NCI-H2171 (cell line): ENCODE results near the gene GARIN5B.

Experiments
- DNase-seq: peaks from one replicate; lab custom pipeline; 2025; lab: John Stamatoyannopoulos, UW

GARIN5B gene

DNA sequence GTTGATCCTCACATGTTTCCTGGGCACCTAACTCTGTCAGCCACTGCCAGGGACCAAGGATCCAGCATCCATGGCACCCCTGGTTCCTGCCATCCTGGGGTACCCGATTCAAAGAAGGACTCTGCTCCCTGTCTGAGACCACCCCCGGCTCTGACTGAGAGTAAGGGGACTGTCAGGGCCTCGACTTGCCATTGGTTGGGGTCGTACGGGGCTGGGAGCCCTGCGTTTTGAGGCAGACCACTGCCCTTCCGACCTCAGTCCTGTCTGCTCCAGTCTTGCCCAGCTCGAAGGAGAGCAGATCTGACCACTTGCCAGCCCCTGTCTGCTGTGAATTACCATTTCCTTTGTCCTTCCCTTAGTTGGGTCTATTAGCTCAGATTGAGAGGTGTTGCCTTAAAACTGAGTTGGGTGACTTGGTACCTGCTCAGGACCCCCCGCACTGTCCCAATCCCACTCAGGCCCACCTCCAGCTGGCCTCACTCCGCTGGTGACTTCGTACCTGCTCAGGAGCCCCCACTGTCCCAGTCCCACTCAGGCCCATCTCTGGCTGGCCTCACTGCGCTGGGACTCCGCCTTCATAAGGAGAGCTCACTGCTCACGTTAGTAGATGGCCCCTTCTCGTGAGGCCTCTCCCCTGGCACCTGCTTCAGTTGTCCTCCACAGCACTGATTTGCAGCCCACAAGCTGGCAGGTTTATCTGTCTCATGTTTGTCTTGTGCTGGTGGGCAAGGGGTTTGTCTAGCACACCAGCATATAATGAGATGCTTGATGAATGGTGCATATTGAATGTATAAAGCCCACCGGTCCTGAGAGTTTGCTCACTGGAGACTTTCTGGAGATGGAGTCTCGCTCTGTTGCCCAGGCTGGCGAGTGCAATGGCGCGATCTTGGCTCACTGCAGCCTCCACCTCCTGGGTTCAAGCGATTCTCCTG is 26.6 kb upstream of the GARIN5B start:
- no peak for DNase-seq

DNA sequence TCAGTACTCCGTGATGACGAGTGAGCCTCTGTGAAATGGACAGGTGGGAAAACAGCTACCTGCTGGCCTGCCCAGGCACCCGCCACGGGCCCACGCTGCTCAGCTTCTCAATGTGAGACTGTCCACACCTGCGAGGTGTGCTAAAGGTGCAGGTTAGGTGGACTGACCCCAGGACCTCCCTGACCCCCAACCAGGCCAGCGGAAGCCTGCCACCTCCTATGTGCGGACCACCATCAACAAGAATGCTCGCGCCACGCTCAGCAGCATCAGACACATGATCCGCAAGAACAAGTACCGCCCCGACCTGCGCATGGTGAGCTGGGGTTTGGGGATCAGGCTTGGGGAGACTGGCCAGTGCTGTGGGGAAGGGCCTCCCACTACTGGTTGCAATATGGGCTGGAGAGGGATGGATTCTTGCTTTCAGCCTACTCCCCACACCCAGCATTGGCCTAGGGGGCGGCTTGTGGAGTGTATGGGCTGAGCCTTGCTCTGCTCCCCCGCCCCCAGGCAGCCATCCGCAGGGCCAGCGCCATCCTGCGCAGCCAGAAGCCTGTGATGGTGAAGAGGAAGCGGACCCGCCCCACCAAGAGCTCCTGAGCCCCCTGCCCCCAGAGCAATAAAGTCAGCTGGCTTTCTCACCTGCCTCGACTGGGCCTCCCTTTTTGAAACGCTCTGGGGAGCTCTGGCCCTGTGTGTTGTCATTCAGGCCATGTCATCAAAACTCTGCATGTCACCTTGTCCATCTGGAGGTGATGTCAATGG is 24.9 kb upstream of the GARIN5B start:
- DNase-seq: no peak

DNA sequence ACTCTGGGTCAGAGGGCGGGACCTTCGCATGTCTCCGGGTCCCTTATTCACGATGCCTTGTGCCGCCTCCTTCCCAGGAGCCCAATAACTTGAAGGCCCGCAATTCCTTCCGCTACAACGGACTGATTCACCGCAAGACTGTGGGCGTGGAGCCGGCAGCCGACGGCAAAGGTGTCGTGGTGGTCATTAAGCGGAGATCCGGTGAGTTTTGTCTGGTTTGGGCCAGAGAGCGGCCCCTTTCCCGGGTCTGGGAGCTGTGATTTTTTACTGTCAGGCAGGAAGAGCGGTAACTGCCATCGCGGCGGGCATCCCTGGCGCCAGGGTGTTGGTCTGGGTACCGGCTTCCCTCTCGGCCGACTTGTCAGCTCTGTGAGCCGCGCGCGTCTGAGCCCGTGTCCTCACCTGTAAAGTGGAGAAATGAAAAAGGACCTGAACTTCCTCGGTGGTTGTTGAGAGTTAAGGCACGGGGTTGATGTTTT is 23.5 kb upstream of the GARIN5B start:
- DNase-seq: no peak

DNA sequence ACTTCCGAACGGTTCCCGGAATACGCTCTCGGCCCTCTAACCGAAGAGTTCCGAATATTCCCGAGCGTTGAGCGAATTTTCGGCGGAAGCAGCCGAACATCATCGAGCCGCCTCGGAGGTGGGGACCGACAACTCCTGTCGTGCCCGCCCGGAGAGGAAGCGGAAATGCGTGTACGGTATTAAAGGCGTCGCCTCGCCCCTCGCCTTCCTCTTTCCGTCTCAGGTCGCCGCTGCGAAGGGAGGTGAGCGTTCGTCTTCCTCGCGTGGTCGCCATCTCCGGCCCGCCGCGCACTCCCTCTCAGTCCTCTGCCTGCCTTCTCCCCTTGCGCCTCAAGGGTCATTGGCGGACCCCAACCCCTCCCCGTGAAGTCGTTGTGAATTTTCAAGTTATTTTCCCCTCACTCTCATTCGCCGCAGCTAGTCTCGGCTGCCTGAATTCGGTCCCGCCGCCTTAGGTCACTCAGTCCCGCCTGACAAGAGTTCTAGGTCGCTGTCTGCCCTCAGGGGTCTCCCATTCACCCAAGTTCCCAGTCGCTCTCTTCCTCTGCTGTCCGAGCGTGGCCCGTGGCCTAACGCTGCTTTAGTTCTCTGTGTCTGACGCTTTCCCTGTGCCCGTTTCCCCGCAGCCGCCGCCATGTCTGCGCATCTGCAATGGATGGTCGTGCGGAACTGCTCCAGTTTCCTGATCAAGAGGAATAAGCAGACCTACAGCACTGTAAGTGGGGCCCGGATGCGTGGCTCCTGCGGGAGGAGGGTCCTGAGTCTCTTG is 22.8 kb upstream of the GARIN5B start, which contains the start of gene RPL28:
TSS of gene RPL28 (plus strand) at position 209 of the 769 bp plus-strand sequence. CDS start at position 635, 426 bp downstream.
- peak; percentile 97 for DNase-seq

DNA sequence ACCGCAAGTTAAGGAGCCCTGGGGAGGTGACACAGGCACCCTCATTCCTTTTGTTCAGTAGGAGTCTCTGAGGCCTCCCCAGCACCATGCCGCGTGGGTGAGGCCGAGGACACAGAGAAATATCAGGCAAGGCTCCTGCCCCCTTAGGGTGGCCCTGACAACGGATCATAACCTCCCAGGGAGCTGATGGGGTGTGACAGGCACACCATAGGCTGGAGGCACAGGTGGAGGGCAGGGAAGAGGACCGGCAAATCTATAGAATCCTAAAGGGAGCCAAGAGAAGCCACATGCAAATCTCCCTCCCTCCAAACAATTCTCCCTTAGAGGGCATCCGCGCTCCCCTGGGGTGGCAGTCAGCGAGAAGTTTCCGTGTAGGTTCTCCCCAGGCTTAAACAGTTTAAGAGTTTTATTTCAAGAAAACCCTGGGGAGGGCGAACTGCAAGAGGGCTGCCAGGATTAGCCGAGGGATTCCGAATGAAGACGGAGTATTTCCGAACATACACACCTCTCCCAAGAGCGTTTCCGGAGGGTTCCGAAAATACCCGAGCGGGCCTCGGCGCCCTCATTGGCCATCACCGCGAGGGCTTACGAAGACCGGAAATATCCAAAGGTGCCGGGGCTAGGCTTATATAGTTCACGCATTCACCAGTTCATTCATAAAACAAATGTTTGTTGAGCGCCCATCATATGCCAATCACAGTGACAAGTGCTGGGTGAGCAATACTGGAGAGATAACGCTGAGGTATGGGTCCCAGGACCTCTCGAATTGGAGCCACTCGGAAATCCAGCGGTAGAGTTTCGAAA is 22.1 kb upstream of the GARIN5B start:
- DNase-seq: peak; percentile 93

DNA sequence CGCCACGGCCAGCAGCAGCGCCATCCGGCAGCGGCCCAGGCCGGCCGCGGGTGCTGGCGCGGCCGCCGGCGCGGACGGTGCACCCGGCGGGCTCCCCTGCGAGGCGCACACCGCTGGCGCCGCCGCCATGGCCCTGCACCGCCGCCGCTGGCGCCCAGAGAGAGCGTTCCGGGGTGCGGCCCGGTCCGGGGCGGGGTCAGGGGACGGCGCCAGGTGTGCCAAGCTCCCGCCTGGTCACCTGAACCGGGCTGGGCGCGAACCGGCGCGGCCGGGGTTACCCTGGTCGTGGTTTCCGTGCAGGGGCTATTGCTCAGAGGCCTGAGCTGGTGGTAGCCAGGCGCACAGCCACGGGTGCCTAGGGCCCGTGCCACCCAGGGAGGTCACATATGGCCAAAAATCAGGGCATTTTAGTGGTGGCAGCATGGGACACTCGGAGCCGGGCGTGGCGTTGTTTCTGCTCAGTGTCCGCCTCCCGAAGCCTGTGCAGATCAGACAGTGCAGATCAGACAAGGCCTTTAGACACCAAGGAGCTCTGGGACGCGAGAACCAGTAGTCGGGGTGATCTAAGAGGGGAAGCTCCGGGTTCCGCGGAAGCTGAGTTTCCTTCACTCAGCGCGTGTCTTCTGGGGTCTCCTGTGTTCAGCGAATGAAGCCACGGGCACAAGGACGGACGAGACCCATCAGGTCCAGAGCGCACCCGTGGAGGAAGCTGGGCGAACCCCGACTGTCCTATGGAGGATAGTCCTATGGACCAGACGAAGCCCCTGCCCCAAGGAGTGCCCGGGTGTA is 21.3 kb upstream of the GARIN5B start, which contains the start of gene TMEM238:
TSS of gene TMEM238 (minus strand) at position 162 of the 789 bp plus-strand sequence. CDS start at position 129, 33 bp downstream.
- no peak for DNase-seq

DNA sequence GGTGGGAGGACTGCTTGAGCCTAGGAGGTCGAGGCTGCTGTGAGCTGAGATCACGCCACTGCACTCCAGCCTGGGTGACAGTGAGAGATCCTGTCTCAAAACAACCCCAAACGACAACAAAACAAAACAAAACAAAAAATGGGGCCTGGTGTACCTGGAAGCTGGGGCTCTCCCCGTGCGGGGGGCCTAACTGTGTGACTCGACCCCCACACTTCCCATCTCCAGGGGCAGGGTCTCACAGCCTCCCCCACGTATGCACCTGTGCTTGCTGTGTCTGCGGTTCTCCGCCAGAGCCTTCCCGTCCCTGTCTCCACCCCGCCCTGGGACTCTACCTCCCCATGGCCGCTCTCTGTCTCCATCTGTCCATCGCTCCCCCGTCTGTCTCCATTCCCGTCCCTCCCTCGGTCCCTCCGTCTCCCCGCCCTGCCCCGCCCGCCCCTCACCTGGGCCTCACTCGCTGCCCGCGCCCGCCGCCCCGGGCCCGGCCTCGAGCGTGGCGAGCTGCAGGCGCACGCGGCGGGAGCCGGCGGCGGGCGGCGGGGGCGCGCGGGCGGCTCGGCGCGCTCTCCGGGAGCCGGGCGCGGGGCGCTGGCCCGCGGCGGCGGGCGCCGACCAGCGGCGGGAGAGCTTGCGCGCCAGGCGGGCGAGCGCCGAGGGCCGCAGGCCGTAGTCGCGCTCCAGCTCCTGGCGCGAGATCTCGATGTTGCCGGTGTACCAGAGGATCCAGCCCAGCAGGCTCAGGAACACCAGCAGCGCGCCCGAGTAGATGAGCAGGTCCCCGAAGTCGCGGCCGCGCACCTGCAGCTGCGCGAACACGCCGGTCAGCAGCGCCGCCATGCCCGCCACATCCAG is 20.4 kb upstream of the GARIN5B start:
- peak; percentile 72 for DNase-seq

DNA sequence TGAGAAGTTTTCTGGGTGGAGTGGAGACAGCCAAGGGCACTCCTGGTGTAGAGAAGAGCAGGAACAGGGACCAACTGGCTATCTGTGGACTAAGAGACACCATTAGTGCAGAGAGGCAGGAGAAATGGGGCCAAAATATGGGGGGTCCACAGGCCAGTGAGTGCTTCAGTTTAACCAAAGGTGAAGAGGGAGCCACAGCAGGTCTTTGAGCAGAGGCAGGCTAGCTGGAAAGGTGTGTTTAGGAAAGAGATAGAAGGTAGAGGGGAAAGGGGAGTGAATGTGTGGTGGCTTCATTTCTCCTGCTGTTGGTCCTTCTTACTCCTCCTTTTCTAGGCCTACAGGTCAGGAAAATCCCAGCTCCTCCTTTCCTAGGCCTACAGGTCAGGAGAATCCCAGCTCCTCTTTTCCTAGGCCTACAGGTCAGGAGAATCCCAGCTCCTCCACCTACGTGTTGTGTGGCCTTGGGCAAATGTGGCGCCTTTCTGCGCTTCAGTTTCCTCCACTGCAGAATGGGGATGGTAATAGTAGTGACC is 19.5 kb upstream of the GARIN5B start:
- DNase-seq: no peak

DNA sequence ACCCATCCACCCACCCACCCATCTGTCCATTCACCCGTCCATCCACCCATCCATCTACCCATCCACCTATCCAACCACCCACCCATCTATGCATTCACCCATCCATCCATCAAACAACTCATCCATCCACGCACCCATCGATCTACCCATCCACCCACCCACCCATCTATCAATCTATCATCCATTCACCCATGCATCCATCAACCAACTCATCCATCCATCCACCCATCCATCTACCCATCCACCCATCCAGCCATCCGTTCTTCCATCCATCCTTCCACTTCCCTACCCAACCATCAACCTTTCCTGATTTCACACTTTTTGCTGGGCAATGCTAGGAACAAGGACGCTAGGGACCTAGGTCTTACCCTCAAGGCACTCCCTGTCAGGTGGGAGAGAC is 19.0 kb upstream of the GARIN5B start:
- no peak for DNase-seq

DNA sequence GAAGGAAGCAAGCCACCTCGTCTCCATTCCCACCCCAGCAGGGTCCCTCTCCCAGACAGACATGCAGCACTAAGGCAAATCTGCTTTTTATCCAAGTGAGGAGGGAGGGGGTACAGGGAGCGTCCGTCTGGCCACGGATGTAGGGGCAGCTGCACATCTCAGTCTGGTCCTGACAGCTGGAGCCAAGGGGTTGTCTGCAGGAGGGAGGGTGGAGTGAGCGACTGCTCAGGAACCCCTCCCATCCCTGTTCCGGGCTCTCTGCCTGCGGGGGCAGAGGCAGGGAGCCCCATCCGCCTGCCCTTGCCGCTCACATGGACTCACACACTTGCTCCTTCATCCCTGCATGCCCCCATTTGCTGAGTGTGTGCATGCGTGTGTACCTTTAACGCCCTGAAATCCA is 16.1 kb upstream of the GARIN5B start:
- DNase-seq: no peak

DNA sequence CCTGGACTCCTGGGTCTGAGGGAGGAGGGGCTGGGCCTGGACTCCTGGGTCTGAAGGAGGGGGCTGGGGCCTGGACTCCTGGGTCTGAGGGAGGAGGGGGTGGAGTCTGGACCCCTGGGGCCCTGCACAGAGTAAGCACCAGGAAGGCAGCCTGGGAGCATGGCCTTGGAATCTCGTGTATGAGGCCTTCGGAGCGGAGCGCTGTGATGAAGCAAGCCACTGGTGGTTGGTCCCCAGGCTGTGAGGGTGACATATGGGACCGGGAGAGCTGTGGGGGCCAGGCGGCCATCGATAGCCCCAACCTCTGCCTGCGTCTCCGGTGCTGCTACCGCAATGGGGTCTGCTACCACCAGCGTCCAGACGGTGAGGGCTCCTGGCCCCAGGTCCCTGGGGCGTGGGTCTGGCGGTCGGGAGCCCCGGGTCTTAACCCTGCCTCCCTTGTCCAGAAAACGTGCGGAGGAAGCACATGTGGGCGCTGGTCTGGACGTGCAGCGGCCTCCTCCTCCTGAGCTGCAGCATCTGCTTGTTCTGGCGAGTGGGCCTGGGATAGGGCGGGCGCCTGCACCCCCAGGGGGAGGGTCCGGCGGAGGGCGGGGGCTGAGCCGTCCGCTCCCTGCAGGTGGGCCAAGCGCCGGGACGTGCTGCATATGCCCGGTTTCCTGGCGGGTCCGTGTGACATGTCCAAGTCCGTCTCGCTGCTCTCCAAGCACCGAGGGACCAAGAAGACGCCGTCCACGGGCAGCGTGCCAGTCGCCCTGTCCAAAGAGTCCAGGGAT is 14.5 kb upstream of the GARIN5B start:
- DNase-seq: no peak

DNA sequence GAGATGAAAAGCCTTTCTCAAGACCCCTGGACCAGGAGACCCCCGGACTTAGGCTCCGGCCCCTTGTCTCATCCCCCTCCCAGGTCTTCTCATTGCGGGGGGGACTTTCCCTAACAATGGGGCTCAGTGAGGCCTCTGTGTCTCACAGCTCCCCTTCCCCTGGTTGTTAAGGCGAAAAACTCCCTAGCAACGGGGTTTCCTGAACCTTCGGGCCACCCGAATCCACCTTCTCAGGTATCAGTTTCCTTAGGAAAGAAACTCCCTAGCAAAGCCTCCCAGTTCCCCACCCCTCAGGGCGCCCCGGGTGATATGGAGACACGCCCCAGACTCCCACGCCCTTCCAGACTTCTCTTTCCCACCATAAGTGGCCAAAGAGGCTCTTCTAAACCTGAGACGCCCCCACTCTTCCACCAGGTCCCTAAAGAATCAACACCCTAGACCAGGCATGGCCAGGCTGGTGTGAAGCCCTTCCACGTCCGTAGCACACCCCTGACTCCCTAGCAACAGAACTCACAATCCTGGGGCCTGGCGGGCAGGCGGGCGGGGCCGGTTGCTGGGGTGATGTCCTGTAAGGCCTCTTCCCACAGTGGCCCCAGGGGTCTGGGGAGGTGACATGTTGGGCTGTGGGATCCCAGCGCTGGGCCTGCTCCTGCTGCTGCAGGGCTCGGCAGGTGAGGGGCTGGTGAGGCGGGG is 13.3 kb upstream of the GARIN5B start, which contains the start of gene TMEM190:
TSS of gene TMEM190 (plus strand) at position 586 of the 693 bp plus-strand sequence. CDS start at position 614, 28 bp downstream.
- no peak for DNase-seq

DNA sequence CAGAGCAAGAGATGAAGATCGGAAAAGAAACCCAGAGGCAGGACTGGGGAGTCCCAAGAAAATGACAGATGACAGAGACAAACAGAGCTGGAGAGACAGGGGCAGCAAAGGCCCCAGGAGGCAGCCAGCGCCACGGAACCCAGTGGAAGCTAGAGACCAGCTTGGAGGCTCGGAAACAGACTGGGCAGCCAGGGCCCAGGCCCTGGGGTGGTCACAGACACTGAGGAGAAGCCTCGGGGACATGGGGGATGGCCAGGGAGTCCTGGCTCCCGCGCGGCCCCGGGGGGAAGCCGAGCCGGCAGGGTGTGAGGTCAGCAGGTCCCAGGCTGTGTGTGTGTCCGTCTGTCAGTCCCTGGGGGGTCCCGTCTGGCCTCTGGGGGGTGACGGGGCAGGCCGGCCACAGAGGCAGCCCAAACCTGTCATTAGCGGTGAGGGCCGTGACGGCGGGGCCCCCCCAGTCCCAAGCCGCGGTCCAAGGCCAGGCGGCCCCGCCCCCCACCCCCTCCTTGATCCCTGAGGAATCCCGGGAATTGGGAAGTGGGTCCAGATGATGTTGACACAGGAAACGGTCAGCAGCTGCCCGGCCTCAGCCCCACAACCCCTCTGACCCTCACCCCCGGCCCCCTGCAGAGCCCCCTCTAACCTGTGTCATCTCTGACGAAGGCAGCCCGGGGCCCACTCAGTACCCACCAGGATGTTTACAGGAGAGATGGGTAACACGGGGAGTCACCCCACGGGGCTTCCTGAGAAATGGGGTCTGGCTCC is 11.1 kb upstream of the GARIN5B start:
- DNase-seq: no peak

DNA sequence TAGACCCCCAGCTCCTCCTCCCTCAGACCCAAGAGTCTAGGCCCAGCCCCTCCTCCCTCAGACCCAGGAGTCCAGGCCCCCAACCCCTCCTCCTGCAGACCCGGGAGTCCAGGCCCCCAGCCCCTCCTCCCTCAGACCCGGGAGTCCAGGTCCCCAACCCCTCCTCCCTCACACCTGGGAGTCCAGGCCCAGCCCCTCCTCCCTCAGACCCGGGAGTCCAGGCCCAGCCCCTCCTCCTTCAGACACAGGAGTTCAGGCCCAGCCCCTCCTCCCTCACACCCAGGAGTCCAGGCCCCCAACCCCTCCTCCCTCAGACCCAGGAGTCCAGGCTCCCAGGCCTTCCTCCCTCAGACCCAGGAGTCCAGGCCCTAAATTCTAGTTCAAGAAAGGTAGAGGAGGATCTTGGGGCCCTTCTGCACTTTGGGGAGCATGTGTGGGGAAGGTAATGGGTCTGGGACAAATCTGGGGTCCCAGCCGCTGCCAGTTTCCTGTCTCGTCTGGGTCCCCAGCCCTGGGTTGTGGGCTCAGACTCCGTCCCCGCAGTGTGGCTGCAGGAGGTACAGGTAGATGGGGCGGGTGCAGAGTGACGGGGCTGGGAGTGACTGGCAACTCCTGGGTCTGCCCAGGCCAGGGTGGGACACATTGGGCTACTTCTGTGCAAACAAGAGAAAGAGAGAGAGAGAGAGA is 10.4 kb upstream of the GARIN5B start:
- DNase-seq: no peak

DNA sequence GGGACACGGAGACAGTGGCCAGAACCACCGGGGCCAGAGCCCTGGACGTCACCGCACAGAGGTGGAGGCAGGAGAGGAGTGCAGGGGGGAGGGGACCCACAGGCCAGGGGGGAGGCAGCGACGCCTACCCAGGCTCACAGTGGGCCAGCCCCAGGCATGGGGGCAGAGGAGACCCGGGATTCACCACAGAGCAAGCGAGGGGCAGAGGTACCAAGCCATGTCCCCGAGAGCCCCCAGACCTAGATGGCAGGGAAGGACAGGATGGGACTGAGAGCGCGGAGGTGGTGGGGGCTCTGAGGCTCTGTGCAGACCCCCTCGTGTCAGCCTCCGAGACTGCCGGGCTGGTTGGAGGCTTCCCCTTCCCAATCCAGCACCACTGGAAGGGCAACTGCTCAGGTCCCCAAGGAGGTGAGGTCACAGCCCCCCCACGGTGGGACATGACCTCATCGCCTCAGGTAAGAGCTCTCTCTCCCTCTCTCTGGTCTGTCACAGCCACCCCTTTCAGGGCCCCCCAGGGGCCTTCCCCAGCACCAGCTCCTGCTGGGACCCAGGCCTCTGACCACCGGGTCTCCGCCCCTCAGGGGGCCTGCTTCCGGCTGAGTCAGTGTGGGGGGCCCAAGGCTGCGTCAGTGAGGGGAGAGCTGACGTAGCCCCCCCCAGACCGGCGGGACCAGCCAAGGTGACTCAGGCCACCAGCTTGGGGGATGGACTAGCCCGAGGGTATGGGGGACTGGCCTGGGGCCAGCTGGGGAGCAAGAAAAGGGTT is 9.4 kb upstream of the GARIN5B start:
- DNase-seq: no peak
